ENCODE measurements around the gene FADS3. TPM values are rescaled to one million over a fixed set of nuclear protein-coding genes. Genes with fewer than 3 reads are reported as not detected.

FADS3 gene
- total and polyA plus RNA-seq, 2 donors (not counting 3 experiments of a cell fraction or from before 2014, with no cell fraction given): 216 to 346 TPM

GRCh38 chr11:61846362-61847020 is 44.9 kb downstream of the FADS3 start:
- dilution Hi-C loops (cut with MboI; ENCODE audit: extremely low pct_ligation_motif_present, low sequenced_read_pairs): no loop called here
- intact Hi-C loops (cut with micrococcal nuclease): loop anchor here (1.0 to 2.0 kb wide), 2 partner anchors 12 to 50 kb away; no protein-coding TSS in a partner anchor
- FAIRE-seq (peak; percentile 40), DNase-seq (ENCODE audit: low read depth, low spot score) (no peak)
- H3K27me3 ChIP-seq (ENCODE audit: control insufficient read depth in 2 of 2, insufficient read depth in 2 of 2, low read length in 2 of 2): no peaks in the 10 kb centered on the region
- no peaks in the 10 kb centered on the region for H3K9me3 ChIP-seq (replicated peaks; ENCODE audit: control insufficient read depth, insufficient read depth, low read length)
- no peaks in the 10 kb centered on the region for H3K9me1 ChIP-seq (replicated peaks; ENCODE audit: control insufficient read depth, extremely low read depth, insufficient read depth, low read length)
- ChIA-PET CTCF (interaction anchor here (1.2 kb wide), 1 partner anchor 24 kb away, joined by 4 read pairs; no protein-coding TSS in a partner anchor), POLR2A (no interaction called here)
- no peaks in the 10 kb centered on the region for H3K4me1 ChIP-seq (ENCODE audit: control insufficient read depth, extremely low read depth, insufficient read depth, low read length)
- H3K4me2 ChIP-seq (ENCODE audit: insufficient read depth, low read length): no peak overlapping the region
- H3K36me3 ChIP-seq (ENCODE audit: control insufficient read depth in 2 of 2, extremely low read depth in 1 of 2, insufficient read depth in 2 of 2, low read length in 2 of 2): peaks cover 36 to 55% of the 10 kb centered on the region in 2 experiments
- TF ChIP-seq, protein P1, sequence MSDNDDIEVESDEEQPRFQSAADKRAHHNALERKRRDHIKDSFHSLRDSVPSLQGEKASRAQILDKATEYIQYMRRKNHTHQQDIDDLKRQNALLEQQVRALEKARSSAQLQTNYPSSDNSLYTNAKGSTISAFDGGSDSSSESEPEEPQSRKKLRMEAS (IDR thresholded peaks at IDR 0.05; ENCODE audit: insufficient read depth, insufficient read length): no peak
- no peak for TF ChIP-seq EZH2 (IDR thresholded peaks at IDR 0.05; ENCODE audit: borderline replicate concordance, low read depth, low read length, severe bottlenecking)
- no peak for TF ChIP-seq POLR2A (IDR thresholded peaks at IDR 0.05; ENCODE audit: low read depth, low read length)
- TF ChIP-seq FOS (IDR thresholded peaks at IDR 0.05; ENCODE audit: borderline replicate concordance, insufficient read depth, low read length): no peak
- no peak for TF ChIP-seq GATA2 (IDR thresholded peaks at IDR 0.05; ENCODE audit: insufficient read depth, insufficient read length, low read depth, low read length)
- TF ChIP-seq POLR2AphosphoS5 (IDR thresholded peaks at IDR 0.05; ENCODE audit: insufficient read depth, low read depth, low read length): no peak
- TF ChIP-seq JUN (IDR thresholded peaks at IDR 0.05; ENCODE audit: borderline replicate concordance, insufficient read depth, insufficient read length, low read depth): no peak
- no peak for TF ChIP-seq MYC (IDR thresholded peaks at IDR 0.05; ENCODE audit: low read depth, low read length)
- BruUV-seq (replicated peaks): no TSS peak
- H3K4me3 ChIP-seq (replicated peaks in 1 of 3; ENCODE audit: insufficient read depth in 1 of 3, low read depth in 1 of 3, low read length in 3 of 3): no peak overlapping the region
- no peak overlapping the region for H3K9ac ChIP-seq (replicated peaks; ENCODE audit: extremely low read depth, insufficient read depth, low read length)
- H3K79me2 ChIP-seq (ENCODE audit: control insufficient read depth, insufficient read depth, low read length): peaks cover 13% of the 10 kb centered on the region
- H4K20me1 ChIP-seq (replicated peaks; ENCODE audit: control insufficient read depth, extremely low read depth, insufficient read depth, low read length): no peaks in the 10 kb centered on the region
- no peak overlapping the region for H2AFZ ChIP-seq (ENCODE audit: low read depth, low read length)
- no peak overlapping the region for H3K27ac ChIP-seq (ENCODE audit: insufficient read depth, low read depth, low read length)
